Hematopoietic multipotent progenitor cell treated with erythropoietin and hydrocortisone succinate and interleukin-3 and kit ligand, for 4 days (in vitro differentiated cells): ENCODE measurements around the gene FAM241B.
A peak's percentile ranks its signal among the peaks of the same experiment; 100 is the strongest.

Experiments
- DNase-seq: peaks from one replicate; pipeline ENCODE4 v3.0.0-alpha.2; 2015

The FAM241B gene

GRCh38 chr10:69634759-69635425, 4.8 kb downstream of the FAM241B start:
- DNase-seq: no peak

GRCh38 chr10:69635428-69636272, 5.6 kb downstream of the FAM241B start:
- DNase-seq: no peak

- no peak for DNase-seq
These were observed 6.2 kb downstream of the FAM241B start for GRCh38 chr10:69636273-69636575.

- DNase-seq: peak; percentile 61
These were observed 6.9 kb downstream of the FAM241B start for GRCh38 chr10:69636626-69637605.

GRCh38 chr10:69638642-69639041, 8.6 kb downstream of the FAM241B start:
- DNase-seq: no peak

- DNase-seq: peak; percentile 78
These were observed 9.5 kb downstream of the FAM241B start for GRCh38 chr10:69639291-69640195.

- DNase-seq: no peak
These were observed 10.3 kb downstream of the FAM241B start for GRCh38 chr10:69640196-69640980.

- peak; percentile 24 for DNase-seq
These were observed 11.4 kb downstream of the FAM241B start for GRCh38 chr10:69641261-69641980.

- no peak for DNase-seq
These were observed 12.7 kb downstream of the FAM241B start for GRCh38 chr10:69642747-69643146.

GRCh38 chr10:69643779-69644657, 14.0 kb downstream of the FAM241B start:
- DNase-seq: no peak

GRCh38 chr10:69644658-69645295, 14.7 kb downstream of the FAM241B start:
- DNase-seq: peak; percentile 63

- no peak for DNase-seq
These were observed 15.5 kb downstream of the FAM241B start for GRCh38 chr10:69645296-69646184.

- no peak for DNase-seq
These were observed 16.4 kb downstream of the FAM241B start for GRCh38 chr10:69646185-69647060.

- DNase-seq: no peak
These were observed 17.1 kb downstream of the FAM241B start for GRCh38 chr10:69647126-69647525.

- no peak for DNase-seq
These were observed 17.8 kb downstream of the FAM241B start for GRCh38 chr10:69647819-69648218.

- no peak for DNase-seq
These were observed 18.4 kb downstream of the FAM241B start for GRCh38 chr10:69648461-69648860.
